HG03196 (cell line): ENCODE data around the gene PRDM10.
"Not testable (repeated sequence)": the region's sequence is repeated elsewhere in the genome, so short reads cannot be mapped to it uniquely, and the experiment has no call there.

Experiments
- ATAC-seq: cut with Tn5 transposase; IDR thresholded peaks from one replicate; pipeline ENCODE4 v1.9.1; 2021; ENCODE audit not compliant: unreplicated experiment

Gene PRDM10

GRCh38 chr11:129978447-129978846, 24.2 kb downstream of the PRDM10 start:
- ATAC-seq: no peak

GRCh38 chr11:129976328-129976727, 26.3 kb downstream of the PRDM10 start:
- no peak for ATAC-seq

DNA sequence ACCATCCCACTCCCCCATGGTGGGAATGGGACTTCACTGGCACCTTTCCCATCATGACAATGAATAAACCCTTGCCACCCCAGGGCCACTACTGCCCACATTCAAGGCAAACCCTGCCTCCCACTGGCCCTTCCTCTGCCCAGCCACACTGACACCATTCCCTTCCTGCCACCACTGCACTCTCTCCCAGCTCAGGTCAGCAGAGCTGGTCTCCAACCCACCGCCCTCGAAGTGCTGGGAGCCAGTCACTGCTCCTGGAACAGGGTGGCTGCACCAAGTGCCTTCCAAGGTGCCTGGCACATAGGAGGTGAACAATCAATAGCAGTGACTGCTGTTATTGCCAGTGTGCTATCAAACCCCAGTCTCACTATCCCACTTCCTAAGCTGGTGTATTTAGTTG, 27.1 kb downstream of the PRDM10 start:
- no peak for ATAC-seq

DNA sequence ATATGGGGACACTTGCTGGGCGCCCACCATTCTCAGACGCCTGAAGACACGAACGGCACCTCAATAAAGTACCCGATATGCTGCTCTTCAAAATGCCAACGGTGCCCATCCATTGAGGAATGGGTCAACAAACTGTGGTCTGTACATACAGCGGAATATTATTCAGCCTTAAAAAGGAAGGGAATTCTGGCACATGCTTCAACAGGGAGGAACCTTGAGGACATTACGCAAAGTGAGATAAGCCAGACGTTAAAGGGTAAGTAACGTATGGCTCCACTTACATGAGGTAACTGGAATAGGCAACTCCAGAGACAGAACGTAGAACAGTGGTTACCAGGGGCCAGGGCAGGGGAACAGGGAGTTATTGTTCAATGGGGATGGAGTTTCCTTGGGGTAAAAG, 28.0 kb downstream of the PRDM10 start:
- ATAC-seq: no peak

DNA sequence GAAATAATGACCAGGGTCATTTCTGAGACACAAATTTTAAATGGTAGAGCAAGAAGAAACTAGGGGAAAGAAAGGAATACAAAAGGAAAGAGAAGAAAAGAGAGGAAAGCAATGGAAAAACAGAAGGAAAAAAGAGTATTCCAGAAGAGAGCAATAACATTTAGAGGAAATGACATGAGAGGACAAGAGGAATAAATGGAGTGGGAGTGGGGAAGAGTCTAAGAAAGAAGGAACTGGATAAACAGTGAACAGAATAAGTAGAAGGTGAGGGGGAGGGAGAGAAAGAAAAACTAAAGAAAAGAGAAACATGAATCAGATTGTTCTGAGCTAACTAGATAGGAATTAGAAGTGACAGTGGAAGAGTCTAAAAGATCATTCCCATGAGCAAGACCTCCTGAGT, 28.4 kb downstream of the PRDM10 start:
- ATAC-seq: no peak

DNA sequence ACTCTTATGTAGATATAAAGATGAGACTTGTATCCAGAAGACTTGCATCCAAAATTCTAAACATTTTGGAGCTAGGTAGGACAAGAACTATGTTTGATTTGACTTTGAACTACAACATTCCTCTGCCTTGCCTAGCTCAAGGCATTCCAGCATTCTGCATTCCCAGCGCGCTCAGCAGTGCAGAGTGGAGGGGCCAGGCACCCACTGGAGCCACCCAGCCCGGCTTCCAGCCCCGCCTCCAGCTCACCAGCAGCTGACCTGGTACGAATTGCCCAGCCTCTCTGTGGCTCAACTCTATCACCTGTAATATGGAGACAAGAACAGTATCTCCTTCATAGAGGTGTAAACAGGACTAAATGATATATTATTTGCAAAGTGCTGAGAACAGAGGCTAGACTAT, 28.8 kb downstream of the PRDM10 start:
- ATAC-seq: no peak

GRCh38 chr11:129973068-129973467, 29.6 kb downstream of the PRDM10 start:
- ATAC-seq: peak; percentile 93

GRCh38 chr11:129972611-129973010, 30.0 kb downstream of the PRDM10 start:
- ATAC-seq: no peak

GRCh38 chr11:129971856-129972255, 30.8 kb downstream of the PRDM10 start:
- not testable (repeated sequence) for ATAC-seq

DNA sequence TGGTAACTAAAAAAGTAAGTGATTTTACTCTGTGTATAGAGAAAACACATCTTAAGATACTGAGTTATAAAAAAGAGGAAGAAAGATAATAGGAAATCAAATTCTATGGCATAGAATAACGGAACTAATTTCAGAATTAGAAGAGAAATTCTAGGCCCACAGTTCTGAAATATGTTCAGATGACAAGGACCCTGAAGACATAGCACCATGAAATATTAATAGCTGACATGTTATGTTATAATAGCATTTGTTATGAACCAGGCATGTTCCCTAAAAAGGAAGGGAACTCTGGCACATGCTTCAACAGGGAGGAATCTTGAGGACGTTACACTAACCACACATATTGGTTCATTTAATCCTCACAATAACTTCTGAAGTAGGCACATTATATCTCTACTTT, 32.7 kb downstream of the PRDM10 start:
- no peak for ATAC-seq

DNA sequence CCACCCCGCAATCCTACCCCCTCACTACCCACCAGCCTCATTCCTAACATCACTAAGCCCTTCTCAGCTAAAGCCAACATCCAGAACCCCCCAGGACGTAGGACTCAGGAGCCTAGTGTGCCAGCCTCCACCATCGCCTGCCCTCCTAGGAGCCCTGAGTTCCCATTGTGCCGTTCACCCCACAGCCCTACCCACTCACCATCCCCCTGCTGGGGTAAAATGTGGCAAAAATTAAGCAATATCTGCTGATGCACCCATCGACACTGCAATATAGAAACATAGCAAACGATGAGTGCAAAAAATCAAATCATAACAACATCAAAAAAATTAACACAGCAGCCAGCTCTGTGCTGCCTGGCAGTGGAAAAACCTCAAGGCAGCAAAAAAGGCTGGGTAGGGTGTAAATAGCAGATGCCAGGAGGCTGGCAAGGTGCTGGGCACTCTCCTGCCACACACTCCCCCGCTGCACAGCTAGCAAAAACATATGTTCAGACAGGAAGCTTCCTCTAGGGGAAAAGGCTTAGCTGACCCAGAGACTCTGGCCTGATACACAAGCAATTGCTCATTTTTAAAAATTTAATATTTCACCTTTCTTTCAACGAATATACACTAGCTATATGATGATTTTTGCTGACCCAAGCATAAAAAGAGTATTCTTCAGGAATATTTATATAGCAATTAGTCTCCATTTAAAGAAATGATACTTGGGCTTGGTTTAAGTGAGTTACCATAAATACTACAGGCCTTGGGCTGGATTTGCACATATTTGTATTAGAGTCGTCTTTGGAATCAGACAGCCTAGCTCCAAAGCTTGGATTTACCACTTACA, 33.8 kb downstream of the PRDM10 start:
- no peak for ATAC-seq

DNA sequence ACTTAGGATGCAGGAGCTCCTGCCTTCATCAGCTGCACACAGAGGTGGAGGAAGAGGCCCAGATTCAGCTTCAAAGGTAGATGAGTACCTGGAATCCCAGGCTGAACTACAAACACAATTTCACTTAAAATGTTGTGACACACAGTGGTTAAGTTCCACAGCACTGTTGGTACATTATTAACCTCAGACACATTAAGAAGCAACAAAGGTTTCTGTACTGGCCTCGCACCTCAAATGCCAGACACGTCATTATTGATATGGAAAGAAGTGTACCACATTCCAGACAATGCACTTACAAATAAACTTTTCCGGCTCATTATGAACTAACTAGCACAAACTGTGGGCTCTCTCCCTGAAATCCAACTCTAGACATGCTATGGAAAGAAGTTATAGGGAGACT, 34.6 kb downstream of the PRDM10 start:
- ATAC-seq: no peak

DNA sequence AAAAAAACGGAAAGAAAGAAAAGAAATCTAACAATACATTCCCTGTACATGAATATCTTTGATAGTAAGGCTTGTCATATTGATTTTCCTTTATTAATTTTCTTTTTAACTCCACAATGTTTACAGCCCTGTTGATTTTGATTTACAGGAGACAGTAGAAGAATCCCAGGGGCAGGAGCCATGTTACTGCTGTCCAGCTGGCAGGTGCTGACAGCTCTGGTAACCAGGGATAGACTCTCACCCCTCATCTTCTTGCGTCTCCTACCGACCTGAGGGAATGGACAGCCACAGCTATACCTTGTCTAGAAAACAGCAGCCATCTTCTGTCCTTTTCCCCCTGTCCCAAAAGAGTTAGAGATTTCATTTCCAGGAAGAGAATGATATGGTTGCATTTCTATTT, 37.4 kb downstream of the PRDM10 start:
- ATAC-seq: no peak

DNA sequence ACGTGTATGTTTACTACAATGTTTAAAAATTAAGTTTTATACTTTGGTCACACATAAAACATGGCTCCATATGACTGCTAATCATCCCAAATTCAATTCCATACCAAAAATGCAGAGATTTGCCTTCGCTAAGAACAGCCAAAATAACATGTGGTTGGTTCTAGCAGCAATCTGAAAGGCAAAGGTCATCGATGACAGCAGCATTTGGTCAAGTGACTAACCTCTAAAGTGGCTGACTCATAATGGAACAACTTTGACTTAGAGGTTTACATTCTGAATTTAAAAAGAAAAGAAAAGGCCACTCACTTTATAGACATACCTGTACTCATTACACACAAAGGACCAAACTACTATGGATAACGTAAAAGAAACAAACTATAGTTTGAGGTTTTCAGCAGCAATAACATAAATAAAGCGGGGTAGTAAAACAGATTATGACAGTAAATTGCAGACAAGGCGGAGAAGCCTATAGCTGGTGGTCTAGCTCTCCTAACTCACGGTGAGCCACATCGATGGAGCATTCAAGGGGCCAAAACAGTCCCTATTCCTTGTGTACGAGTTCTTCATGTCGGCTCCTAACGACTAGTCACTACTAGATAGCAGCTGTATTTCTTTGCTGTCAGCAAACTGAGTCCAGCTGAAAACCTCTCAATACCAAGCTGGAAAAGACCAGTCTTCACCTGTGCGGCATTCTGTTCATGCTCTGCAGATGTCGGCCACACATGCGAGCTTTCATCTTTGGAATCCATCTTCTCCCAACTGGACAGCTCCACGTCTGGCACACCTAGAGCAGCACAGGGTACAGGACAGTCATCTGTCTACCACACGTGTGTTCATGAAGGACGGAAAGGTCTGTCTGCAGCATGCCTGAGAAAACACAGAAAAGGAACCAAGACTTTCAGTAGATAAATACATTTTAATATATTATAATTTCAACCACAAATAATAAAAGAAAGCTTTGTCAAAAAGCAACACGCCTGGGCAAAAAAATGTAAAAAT, 42.1 kb downstream of the PRDM10 start:
- peak; percentile 74 for ATAC-seq

DNA sequence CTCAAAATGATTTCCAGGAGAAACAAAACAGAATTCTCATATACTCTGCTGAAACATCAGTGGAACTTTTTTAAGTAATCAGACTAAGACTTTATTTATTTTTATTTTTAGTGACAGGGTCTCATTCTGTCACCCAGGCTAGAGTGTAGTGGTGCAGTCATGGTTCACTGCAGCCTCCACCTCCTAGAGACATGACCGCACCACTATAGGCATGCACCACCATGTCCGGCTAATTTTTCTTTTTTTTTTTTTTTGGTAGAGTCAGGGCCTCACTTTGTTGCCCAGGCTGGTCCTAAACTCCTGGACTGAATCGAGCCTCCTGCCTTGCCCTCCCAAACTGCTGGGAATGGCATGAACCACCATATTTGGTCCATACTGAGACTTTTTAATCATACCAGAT, 42.9 kb downstream of the PRDM10 start:
- ATAC-seq: no peak

DNA sequence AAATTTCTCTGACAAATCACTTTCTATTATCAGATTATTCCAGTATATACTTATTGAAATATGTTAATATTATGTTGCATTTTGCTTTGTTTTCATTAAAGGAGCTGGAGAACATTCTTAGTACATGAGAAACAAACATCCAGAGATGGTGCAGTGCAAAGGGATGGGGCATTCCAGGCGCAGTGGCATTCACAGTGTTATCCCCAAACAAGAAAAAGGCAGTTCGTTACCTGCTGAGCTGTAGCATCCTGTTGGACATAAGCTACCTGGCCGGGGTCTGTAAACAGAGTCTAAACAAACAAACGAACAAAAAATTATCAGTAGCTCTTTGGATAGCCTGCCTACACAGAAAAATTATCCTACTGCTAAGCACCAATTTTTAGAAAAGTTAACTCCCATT, 47.4 kb downstream of the PRDM10 start:
- no peak for ATAC-seq

GRCh38 chr11:129954703-129955102, 47.9 kb downstream of the PRDM10 start:
- not testable (repeated sequence) for ATAC-seq

DNA sequence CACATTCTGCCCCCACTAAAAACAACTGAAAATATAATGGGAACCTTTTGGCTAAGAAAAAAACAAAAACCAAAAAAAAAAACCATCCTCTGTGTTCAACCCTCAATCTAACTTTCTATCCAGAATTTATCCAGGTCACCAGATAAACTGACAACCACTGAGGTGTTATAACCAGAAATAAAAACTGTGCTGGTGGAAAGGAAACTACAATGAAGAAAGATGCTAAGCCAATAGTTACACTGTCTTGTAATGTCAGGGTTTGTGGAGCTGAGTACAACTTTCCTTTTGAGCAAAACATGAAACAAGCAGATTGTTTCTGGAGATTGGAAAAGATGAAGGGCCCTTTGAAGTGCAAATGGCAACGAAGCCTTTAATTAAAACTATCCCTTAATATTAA, 50.8 kb downstream of the PRDM10 start:
- no peak for ATAC-seq

GRCh38 chr11:129951201-129951865, 51.3 kb downstream of the PRDM10 start:
- no peak for ATAC-seq

GRCh38 chr11:129950101-129951091, 52.2 kb downstream of the PRDM10 start:
- no peak for ATAC-seq
